CD4-positive, alpha-beta T cell (primary cell): Measurements from ENCODE around the gene IFNA14. TPM values are rescaled to one million over a fixed set of nuclear protein-coding genes. Genes with fewer than 3 reads are reported as not detected.
"Not testable (repeated sequence)": the region's sequence is repeated elsewhere in the genome, so short reads cannot be mapped to it uniquely, and the experiment has no call there.

ENCODE experiments used
- ATAC-seq: fragments of 200-7000 bp; cut with Tn5 transposase; one replicate; pipeline ENCODE4 v1.10.0; 2022; ENCODE audit warnings: mild to moderate bottlenecking; ENCODE audit not compliant: poor library complexity
- CTCF ChIA-PET: fragments of 350-600 bp; sonication (Branson Sonifier 250); formaldehyde crosslinking; loops from one replicate; lab custom pipeline; 2021; ENCODE audit warnings: antibody characterized with exemption, inconsistent platforms; lab: Charles Lee
- POLR2A ChIA-PET: fragments of 350-600 bp; sonication (Branson Sonifier 250); formaldehyde crosslinking; loops from one replicate; lab custom pipeline; 2021; ENCODE audit warnings: antibody characterized with exemption, inconsistent platforms; lab: Charles Lee
- DNase-seq, 14 experiments: peaks; one replicate each; pipeline ENCODE4 v3.0.0-alpha.2; 2013 to 2020; ENCODE audit warnings: mixed read lengths in 2 of 14
- H3K27ac ChIP-seq, 2 donors: one replicate each; pipeline versions ENCODE4 v1.5.1 to v1.7.0; 2013; ENCODE audit warnings: low read length in 2 of 2, low read depth in 1 of 2, mild to moderate bottlenecking in 1 of 2
- H3K27me3 ChIP-seq, 2 experiments: 1 replicate in 1 of 2; 2 replicates in 1 of 2; pipeline versions ENCODE4 v1.6.1 to v1.7.0; 2013; ENCODE audit warnings: low read length in 2 of 2, control low read depth in 1 of 2, mild to moderate bottlenecking in 1 of 2, moderate library complexity in 1 of 2; ENCODE audit not compliant: insufficient read depth in 2 of 2, control insufficient read depth in 1 of 2
- H3K36me3 ChIP-seq: one replicate; pipeline ENCODE4 v1.6.1; 2013; ENCODE audit warnings: low read length, control low read depth; ENCODE audit not compliant: insufficient read depth
- H3K4me1 ChIP-seq: one replicate; pipeline ENCODE4 v1.6.1; 2013; ENCODE audit warnings: low read length, control low read depth; ENCODE audit not compliant: insufficient read depth
- H3K4me3 ChIP-seq: one replicate; pipeline ENCODE4 v1.5.1; 2013; ENCODE audit warnings: mild to moderate bottlenecking, low read length, moderate library complexity
- H3K9me3 ChIP-seq, 2 experiments: 1 replicate in 1 of 2; 2 replicates in 1 of 2; pipeline versions ENCODE4 v1.6.1 to v1.7.0; 2013; ENCODE audit warnings: low read length in 2 of 2, mild to moderate bottlenecking in 2 of 2, control low read depth in 1 of 2, moderate library complexity in 1 of 2; ENCODE audit not compliant: control insufficient read depth in 1 of 2, insufficient read depth in 1 of 2
- H3K27ac Mint-ChIP-seq: one replicate; pipeline ENCODE4 v1.8.0; 2020; ENCODE audit warnings: mixed read lengths
- H3K27me3 Mint-ChIP-seq: one replicate; pipeline ENCODE4 v1.8.0; 2021; ENCODE audit warnings: mixed read lengths
- H3K36me3 Mint-ChIP-seq: one replicate; pipeline ENCODE4 v1.8.0; 2021; ENCODE audit warnings: low read depth, mixed read lengths
- H3K4me1 Mint-ChIP-seq: one replicate; pipeline ENCODE4 v1.8.0; 2021; ENCODE audit warnings: low read depth, mixed read lengths
- H3K4me3 Mint-ChIP-seq: one replicate; pipeline ENCODE4 v1.8.0; 2020; ENCODE audit warnings: mild to moderate bottlenecking, mixed read lengths
- H3K9me3 Mint-ChIP-seq: one replicate; pipeline ENCODE4 v1.8.0; 2020; ENCODE audit warnings: mixed read lengths
- intact Hi-C, 2 experiments: fragments of 100-400 bp; cut with DNase I in 1 of 2; cut with micrococcal nuclease in 1 of 2; formaldehyde crosslinking; loops; one replicate each; pipeline versions ENCODE4 v1.15.1 to v1.9.0; 2023 to 2025; cut with DNase I, micrococcal nuclease
- total RNA-seq, 174 experiments: library from RNA in 2 of 174; stranded (reverse) in 2 of 174; gene quantifications; one replicate each; pipeline ENCODE4 v1.2.3 and lab custom pipeline; 2021 to 2026
- TF ChIP-seq, protein P1 (sequence below): fragments of 200-600 bp; IDR thresholded peaks from one replicate; pipeline ENCODE4 v1.8.0; 2022; ENCODE audit warnings: antibody characterized with exemption, mild to moderate bottlenecking

Gene IFNA14
- total RNA-seq, 2 experiments from 2014 or later: not detected

DNA sequence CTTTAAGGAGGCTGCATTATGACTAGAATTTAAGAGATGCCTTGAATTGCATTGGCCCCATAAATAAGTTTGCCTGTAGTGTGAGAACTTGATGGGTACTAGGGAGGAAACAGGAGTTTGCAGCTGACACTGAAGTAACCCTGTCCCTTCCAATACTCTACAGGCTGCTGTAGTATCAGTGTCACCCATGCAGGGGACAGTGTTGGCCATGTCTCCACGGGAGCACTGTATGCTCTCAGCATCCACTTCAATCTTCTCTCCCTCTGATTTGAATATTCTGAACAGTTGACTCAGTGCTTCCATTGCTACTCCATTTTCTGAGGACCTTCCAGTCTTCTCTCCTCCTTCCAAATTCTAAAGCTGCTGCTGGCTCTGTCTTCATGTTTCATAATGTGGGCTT, 11.4 kb upstream of the IFNA14 start:
- Histone ChIP-seq H3K9me3 (no peaks in the 10 kb centered on the region), H3K4me1 (peaks cover 3% of the 10 kb centered on the region), H3K36me3 (no peaks in the 10 kb centered on the region), H3K27me3 (peaks cover 0 to 4% of the 10 kb centered on the region in 2 experiments), H3K4me3 (no peak overlapping the region), H3K27ac (no peak overlapping the region)
- Mint-ChIP-seq H3K36me3 (no peaks in the 10 kb centered on the region), H3K4me3 (no peak overlapping the region), H3K27ac (no peak overlapping the region), H3K9me3 (no peaks in the 10 kb centered on the region), H3K4me1 (peaks cover 5% of the 10 kb centered on the region), H3K27me3 (no peaks in the 10 kb centered on the region)
- TF ChIP-seq, protein P1, sequence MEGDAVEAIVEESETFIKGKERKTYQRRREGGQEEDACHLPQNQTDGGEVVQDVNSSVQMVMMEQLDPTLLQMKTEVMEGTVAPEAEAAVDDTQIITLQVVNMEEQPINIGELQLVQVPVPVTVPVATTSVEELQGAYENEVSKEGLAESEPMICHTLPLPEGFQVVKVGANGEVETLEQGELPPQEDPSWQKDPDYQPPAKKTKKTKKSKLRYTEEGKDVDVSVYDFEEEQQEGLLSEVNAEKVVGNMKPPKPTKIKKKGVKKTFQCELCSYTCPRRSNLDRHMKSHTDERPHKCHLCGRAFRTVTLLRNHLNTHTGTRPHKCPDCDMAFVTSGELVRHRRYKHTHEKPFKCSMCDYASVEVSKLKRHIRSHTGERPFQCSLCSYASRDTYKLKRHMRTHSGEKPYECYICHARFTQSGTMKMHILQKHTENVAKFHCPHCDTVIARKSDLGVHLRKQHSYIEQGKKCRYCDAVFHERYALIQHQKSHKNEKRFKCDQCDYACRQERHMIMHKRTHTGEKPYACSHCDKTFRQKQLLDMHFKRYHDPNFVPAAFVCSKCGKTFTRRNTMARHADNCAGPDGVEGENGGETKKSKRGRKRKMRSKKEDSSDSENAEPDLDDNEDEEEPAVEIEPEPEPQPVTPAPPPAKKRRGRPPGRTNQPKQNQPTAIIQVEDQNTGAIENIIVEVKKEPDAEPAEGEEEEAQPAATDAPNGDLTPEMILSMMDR: no peak
- DNase-seq: no peak
- no peak for ATAC-seq
- ChIA-PET POLR2A (no interaction called here), CTCF (no interaction called here)
- intact Hi-C loops: no loop called here

DNA sequence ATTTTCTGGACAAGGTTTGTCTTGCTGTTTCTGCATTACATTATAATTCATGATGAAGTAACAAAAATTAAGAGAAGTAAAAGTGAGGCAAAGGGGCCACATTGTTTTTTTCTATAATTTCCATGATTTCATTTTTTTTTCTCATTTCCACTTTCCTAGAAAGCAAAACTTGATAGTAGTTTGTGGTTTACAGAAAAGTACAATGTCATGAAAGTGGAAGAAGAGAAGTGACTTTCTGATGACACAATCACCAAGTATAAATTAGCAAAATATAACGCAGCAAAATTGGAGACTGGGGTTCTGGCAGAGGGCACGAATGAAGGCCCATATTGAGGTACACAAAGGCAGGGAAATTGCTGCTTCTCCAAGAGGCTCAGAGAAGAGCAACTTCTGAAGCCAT, 5.0 kb upstream of the IFNA14 start:
- intact Hi-C loops: no loop called here
- Histone ChIP-seq H3K27me3 (peaks cover 0 to 5% of the 10 kb centered on the region in 2 experiments), H3K4me1 (no peaks in the 10 kb centered on the region), H3K36me3 (no peaks in the 10 kb centered on the region), H3K9me3 (no peaks in the 10 kb centered on the region), H3K27ac (no peak overlapping the region), H3K4me3 (no peak overlapping the region)
- POLR2A ChIA-PET: no interaction called here
- ATAC-seq (no peak), DNase-seq (no peak)
- H3K4me3 Mint-ChIP-seq: no peak overlapping the region
- peaks cover 8% of the 10 kb centered on the region for H3K27me3 Mint-ChIP-seq
- TF ChIP-seq, protein P1: no peak
- CTCF ChIA-PET: no interaction called here
- H3K27ac Mint-ChIP-seq: no peak overlapping the region
- H3K9me3 Mint-ChIP-seq: no peaks in the 10 kb centered on the region
- H3K4me1 Mint-ChIP-seq: no peaks in the 10 kb centered on the region
- H3K36me3 Mint-ChIP-seq: no peaks in the 10 kb centered on the region

DNA sequence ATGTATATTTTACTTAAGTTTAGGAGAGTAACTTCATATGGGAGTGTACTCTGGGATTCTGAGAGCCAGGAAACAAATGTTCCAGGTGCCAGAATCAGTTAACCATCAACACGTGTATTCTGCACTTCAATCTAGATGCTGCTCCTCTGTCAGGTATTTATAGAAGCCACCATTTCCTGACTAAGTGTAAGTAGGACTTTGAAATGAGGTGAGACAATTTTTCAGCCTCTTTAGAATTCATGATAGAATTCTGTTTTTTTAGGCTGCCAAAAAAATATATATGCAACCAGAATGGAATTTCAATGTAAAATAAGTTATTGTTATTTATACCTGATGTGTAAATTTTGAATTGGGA, 3.5 kb downstream of the IFNA14 start:
- intact Hi-C loops: loop anchor here (5.0 kb wide), 2 partner anchors 216 to 221 kb away; no protein-coding TSS in a partner anchor
- H3K4me3 ChIP-seq, H3K4me1 ChIP-seq, H3K27me3 ChIP-seq, H3K36me3 Mint-ChIP-seq, H3K4me3 Mint-ChIP-seq, ATAC-seq, H3K27ac ChIP-seq, H3K36me3 ChIP-seq, DNase-seq, H3K9me3 Mint-ChIP-seq, H3K9me3 ChIP-seq, H3K27ac Mint-ChIP-seq, H3K27me3 Mint-ChIP-seq: not testable (repeated sequence)
- H3K4me1 Mint-ChIP-seq: peaks cover 20% of the 10 kb centered on the region
- POLR2A ChIA-PET: interaction anchor here (1.1 kb wide), 1 partner anchor 92 kb away, joined by 3 read pairs; no protein-coding TSS in a partner anchor
- CTCF ChIA-PET: interaction anchor here (0.6 to 1.5 kb wide), 3 partner anchors 82 to 155 kb away, joined by 3 to 5 read pairs (median 4); no protein-coding TSS in a partner anchor
